ENCODE measurements around the gene MLANA.

The MLANA gene

GRCh38 chr9:5854063-5854790 is 36.5 kb upstream of the MLANA start:
- no peak overlapping the region for H3K27ac ChIP-seq
- DNase-seq (ENCODE audit: low spot score): no peak
- TF ChIP-seq CTCF (conservative IDR thresholded peaks at IDR 0.05; ENCODE audit: low read depth): no peak
- ChIA-PET CTCF (no interaction called here), POLR2A (ENCODE audit: low non-redundant PET) (no interaction called here)

DNA sequence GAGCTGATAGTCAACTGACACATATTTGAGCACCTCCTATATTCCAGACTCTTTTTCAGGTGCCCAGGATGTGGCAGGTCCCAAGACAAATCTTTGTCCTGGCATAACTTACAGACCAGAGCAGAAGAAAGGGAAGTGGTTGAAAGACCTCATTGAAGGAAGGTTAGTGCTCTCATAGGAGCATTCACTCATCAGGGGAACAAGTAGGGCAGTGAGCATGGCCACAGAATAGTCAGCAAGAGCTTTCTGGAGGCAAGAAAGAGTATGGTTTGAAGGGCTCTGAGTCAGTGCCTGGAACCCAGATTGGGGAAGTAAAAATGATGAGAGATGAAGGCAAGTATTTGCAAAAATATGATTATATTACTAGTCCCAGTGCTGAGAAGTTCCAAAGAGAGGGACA is 32.8 kb upstream of the MLANA start:
- no peak overlapping the region for H3K27ac ChIP-seq
- ChIA-PET POLR2A (ENCODE audit: low non-redundant PET) (no interaction called here), CTCF (no interaction called here)
- no peak for DNase-seq (ENCODE audit: low spot score)
- TF ChIP-seq CTCF (conservative IDR thresholded peaks at IDR 0.05; ENCODE audit: low read depth): no peak

GRCh38 chr9:5858833-5859232 is 31.9 kb upstream of the MLANA start:
- TF ChIP-seq CTCF (conservative IDR thresholded peaks at IDR 0.05; ENCODE audit: low read depth): no peak
- no peak for DNase-seq (ENCODE audit: low spot score)
- CTCF ChIA-PET: interaction anchor here (0.6 to 0.8 kb wide), 2 partner anchors 11 to 47 kb away, joined by 3 to 5 read pairs; no protein-coding TSS in a partner anchor
- no peak overlapping the region for H3K27ac ChIP-seq
- POLR2A ChIA-PET (ENCODE audit: low non-redundant PET): no interaction called here

- CTCF ChIA-PET: interaction anchor here (0.7 kb wide), 1 partner anchor 13 kb away, joined by 3 read pairs; no protein-coding TSS in a partner anchor
- POLR2A ChIA-PET (ENCODE audit: low non-redundant PET): no interaction called here
- no peak for DNase-seq (ENCODE audit: low spot score)
- TF ChIP-seq CTCF (conservative IDR thresholded peaks at IDR 0.05; ENCODE audit: low read depth): no peak
- no peak overlapping the region for H3K27ac ChIP-seq
Measured at GRCh38 chr9:5863092-5863746, 27.5 kb upstream of the MLANA start.

DNA sequence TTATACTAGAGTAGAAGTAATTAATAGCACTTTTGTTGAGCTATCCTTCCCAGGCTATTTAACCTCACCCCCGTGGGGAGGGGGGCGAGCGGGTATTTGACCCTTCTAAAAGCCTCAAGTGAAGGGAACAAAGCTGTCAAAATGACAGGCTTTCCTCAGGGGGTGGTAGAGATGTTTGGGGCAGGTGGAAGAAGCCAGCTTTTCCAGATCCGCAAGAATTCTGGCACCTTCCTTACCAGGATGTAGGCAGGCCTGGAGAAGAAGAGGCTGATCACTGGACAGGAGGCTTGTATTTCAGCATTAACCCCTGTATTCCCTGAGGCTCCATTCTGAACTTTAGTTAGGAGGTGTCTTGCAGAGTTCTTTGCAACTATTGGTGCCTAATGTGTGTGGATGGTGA is 26.2 kb upstream of the MLANA start:
- ChIA-PET POLR2A (ENCODE audit: low non-redundant PET) (no interaction called here), CTCF (no interaction called here)
- TF ChIP-seq CTCF (conservative IDR thresholded peaks at IDR 0.05; ENCODE audit: low read depth): no peak

GRCh38 chr9:5866272-5866671 is 24.4 kb upstream of the MLANA start:
- ChIA-PET POLR2A (ENCODE audit: low non-redundant PET) (no interaction called here), CTCF (interaction anchor here (0.6 kb wide), 1 partner anchor 188 kb away, joined by 4 read pairs; no protein-coding TSS in a partner anchor)
- TF ChIP-seq CTCF (conservative IDR thresholded peaks at IDR 0.05; ENCODE audit: low read depth): no peak
- DNase-seq (ENCODE audit: low spot score): no peak
- no peak overlapping the region for H3K27ac ChIP-seq

More for the DNA sequence above, 26.2 kb upstream of the MLANA start:
- no peak overlapping the region for H3K27ac ChIP-seq
- DNase-seq (ENCODE audit: low spot score): no peak
